Right forelimb (tissue), 1 donor: ENCODE data around the gene GPS1.
"Not testable (repeated sequence)": the region's sequence is repeated elsewhere in the genome, so short reads cannot be mapped to it uniquely, and the experiment has no call there.

Experiments
- DNase-seq: peaks from one replicate; pipeline ENCODE4 v3.0.0-alpha.2; 2018

The GPS1 gene

DNA sequence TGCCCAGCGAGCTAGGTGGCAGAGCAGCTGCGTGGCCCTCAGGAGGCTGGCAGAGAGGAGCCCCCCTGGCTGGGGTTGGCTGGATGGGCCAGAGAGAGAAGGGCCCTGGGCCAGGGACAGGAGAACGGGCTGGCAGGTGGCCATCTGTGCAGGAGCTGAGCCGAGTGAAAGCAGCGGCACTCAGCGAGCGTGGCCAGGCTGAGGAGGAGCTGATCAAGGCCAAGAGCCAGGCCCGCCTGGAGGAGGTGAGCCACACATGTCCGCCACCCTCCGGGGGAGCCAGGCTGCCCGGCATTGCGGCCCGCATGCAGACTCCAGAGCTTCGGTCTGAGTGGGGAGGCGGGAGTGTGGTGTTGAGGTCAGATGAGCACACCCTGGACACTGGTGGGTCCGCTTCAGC, 22.3 kb upstream of the GPS1 start:
- no peak for DNase-seq

DNA sequence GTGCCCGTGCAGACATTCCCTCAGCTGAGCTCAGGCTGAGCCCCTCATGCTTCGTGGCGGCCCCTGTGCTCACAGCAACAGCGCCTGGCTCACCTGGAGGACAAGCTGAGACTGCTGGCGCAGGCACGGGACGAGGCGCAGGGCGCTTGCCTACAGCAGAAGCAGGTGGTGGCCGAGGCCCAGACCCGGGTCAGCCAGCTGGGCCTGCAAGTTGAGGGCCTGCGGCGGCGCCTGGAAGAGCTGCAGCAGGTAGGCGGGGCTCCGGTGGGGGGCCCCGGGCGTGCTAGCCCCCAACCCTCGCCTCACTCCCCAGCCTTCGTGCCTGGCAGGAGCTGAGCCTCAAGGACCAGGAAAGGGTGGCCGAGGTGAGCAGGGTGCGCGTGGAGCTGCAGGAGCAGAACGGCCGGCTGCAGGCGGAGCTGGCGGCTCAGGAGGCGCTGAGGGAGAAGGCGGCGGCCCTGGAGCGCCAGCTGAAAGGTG, 21.7 kb upstream of the GPS1 start:
- no peak for DNase-seq

DNA sequence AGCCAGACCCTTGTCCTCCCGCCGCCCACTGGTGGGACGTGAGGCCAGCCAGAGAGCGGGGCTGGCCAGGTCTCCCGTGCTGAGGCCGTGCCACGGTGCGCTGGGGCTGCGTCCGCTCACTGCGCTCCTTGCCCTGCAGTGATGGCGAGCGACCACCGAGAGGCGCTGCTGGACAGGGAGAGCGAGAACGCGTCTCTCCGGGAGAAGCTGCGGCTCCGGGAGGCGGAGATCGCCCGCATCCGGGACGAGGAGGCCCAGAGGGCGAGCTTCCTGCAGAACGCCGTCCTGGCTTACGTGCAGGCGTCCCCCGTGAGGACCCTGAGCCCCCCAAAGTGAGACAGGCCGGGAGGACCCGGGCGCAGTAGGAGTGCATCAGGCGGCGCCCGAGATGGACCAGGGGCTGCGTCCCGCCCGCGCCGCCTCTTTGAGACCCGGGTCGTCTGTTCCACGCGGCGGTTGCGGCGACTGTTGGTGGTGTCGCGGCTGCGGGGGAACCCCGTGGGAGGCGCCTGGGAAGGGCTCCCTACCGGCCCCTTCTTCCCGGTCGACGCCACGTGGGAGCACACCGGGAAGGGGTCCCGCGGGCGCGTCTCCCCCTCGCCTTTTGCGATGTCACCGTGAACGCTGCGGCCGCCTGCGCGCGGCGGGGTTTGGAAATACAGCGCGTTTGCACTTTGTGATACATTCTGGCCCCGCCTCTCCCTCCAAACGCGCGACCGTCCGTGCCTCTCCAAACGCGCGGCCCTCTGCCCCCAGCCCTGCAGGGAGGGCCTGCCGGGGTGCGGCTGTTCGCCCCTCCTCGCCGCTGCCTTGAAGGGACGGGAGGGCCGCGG, 21.0 kb upstream of the GPS1 start:
- DNase-seq: peak; percentile 91

DNA sequence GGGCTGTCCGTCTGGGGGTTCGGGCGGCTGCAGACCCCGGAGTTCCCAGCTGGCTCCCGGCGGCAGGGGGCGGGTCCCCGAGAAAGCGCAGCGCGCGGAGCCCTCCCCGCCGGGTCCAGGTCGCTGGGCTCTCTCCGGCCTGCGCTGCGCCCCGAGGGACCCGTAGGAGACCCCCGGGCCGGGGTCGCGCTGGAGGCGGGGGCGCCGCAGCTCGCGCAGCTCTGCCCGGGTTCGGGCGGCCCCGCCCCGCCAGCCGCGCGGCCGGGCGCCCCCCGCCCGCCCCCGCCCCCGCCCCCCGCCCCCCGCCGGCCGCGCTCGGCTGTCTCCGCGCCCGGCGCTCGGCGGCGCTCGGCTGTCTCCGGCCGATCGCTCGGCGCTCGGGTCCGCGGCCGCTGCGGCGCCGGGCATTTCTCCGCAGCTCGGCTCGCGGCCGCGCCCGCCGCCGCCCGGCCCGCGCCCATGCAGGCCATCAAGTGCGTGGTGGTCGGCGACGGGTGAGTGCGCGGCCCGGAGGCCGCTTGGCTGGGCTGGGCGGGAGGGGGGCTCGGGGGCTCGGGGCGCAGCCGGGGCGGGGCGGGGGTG, 20.3 kb upstream of the GPS1 start, which contains the start of gene RAC3:
Gene RAC3 (plus strand): TSS at position 376 of the 582 bp plus-strand sequence. CDS start 84 bp downstream, at position 460.
- no peak for DNase-seq

DNA sequence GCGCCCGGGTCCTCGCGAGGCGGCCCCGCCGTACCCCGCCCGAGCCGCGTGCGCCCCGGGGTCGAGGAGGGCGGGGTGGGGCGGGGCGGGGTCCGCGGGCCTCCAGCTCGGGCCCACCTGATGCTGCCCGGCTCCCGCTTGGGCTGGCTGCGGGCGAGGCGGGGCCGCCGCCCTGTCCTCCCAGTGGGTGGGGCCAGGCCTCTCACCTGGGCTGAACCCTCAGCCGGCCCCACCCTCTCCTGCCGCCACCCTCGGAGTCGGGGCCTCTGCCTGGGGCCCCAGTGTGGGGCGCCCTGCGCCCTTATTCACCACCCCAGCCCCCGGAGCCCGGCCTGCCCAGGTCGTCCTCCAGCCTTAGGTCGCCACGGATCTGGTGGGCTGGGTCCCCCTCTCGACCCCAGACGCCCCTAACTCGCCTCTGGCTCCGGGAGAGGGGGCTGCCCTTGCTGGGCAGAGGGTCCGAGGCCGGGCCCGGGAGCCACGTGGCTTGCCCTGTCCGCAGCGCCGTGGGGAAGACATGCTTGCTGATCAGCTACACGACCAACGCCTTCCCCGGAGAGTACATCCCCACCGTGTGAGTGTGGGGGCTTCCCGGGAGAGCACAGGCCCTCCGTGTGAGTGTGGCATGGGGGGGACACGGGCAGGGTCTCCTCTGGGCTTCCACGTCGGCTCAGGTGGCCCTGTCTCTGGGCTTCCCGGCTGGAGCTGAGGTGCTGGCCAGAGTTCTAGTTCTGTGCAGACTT, 19.6 kb upstream of the GPS1 start:
- no peak for DNase-seq

DNA sequence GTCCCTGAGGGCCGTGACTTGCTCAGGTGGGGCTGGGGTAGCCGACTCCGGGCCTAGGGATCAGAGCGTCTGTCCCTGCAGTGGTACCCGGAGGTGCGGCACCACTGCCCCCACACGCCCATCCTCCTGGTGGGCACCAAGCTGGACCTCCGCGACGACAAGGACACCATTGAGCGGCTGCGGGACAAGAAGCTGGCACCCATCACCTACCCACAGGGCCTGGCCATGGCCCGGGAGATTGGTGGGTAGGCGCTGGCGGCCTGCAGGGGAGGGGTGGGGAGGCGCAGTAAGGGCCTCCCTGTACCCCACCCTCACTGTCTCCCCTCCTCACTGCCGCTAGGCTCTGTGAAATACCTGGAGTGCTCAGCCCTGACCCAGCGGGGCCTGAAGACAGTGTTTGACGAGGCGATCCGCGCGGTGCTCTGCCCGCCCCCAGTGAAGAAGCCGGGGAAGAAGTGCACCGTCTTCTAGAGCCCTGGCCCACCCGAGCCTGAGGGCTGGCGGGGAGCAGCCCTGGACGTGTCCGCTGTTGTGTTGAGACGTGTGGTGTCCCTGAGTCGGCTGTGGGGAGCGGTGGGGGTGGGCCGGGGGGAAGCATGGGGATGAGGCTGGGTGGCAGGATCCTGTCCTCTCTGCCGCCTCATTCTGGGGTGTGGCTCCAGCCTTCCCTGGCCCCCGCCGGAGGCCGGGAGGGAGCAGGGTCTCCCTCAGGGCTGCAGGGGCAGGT, 18.2 kb upstream of the GPS1 start:
- no peak for DNase-seq

DNA sequence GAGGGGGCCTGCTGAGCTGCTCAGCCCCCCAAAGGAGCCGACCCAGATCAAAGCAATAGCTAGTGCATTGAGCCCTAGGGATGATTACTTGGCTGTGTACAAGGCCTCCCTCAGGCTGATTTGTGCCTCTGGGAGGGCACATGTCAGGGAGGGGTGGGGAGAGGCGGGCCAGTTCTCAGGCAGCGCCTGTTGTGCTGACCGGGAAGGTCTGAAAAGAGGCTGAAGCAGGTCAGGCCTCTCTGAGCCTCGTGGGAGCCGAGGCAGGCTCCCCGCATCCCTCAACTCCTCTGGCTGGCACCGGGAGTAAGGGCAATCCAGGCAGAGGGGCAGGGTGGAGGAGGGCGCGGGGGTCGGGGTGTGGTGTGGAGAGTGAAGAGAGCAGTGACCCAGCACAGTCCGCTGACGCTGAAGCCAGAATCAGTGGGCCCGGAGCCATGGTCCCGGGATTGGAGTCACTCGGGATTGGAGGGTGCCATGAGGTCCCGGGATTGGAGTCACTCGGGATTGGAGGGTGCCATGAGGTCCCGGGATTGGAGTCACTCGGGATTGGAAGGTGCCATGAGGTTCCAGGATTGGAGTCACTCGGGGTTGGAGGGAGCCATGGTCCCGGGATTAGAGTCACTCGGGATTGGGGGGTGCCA, 17.2 kb upstream of the GPS1 start:
- no peak for DNase-seq

DNA sequence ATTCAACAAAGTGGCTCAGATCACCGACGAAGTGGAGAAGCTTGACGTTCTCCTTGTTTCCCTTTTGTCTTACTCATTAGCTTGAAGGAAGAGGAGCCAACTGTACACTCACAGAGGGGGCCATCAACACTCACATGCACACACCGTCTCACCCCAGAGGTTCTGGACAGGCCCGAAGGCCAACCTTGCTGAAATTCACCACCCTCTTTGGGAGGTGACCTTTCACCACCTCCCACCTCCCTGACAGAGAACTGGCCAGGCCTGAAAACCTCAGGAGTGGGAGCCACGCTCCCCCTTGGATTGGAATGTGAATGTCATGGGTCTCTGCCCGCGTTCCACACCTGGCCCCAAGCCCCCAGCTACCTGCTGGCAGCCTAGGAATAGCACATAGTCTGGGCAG, 16.2 kb upstream of the GPS1 start:
- no peak for DNase-seq

DNA sequence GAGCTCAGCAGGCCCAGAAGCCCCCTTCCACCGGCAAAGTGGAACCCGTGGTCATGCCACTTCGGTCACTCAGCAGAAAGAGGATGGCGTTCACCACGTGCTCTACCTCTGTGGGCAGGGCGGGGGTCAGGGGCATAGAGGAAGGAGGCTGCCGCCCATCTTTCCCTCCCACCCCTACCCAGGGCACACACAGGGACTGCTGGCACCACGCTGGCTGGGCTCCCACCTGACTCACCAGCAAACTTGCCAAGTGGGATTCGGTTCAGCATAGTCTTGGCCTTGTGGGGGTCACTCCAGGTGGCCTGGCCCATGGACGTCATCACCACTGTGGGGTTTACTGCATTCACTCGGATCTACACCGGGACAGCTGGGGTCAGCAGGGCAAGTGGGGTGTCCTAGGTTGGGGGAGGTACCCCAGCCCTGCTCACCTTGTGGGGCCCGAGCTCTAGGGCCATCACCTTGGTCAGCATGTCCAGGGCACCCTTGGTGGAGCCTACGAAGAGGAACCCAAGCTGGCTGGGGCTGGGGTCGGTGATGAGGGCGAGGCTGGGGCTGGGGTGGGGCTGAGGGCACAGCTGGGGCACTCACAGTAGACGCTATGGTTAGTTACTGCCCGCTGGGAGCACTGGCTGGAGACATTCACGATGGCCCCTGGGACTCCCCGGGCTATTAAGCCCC, 15.6 kb upstream of the GPS1 start:
- no peak for DNase-seq

DNA sequence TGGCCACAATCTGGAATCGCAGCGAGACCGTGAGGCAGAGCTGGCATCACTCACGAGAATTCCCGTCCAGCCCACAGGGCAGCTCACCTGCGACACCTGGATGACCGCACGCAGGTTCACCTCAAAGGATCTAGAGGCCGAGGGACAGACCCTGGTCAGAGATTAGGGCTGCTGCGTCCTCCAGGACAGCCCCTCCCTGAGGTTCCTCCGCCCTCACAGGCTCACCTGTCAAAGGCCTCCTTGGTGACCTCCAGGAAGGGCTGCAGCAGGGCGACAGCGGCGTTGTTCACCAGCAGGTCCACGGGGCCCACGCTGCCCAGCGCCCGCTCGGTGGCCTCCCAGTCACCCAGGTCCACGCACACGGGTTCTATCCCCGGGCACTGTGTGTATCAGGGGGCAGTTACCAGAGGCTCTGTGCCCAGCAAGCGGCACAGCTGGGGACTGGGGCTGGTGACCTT, 15.0 kb upstream of the GPS1 start:
- no peak for DNase-seq

DNA sequence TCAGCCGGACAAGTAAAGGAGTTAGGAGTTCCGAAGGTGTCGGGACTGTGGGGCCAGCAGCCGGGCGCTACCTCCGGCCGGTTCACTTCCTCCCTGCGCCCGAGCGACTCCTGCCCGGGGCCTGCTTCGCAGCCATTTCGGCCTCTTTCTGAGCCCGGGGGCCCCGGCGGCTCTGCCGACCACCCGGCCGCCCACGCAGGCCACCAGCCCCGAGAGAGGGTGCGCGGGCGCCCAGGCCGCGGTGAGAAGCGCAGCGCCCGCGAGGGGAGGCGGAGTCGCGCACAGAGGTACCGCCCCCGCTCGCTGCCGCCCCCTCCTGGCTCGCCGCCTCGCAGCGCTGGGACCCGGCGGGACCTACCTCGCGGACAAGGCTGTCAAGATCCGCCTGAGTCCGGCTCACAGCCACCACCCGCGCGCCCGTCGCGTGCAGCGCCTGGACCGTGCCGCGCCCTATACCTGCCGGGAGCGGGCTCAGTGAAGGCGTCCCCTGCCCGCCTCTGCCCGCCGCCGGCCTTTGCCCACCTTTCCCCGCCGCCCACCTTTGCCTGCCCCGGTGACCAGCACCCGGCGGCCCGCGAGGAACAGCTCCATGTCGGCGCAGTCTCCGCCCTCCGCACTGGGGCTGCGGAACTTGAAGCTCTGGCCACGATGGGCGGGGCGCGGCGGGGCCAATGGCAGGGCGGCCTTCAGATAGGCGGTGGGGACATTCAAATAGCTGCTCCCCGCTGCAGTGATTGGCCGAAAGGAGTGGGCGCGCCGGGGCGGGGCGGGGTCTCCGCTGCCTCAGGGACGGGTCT, 14.4 kb upstream of the GPS1 start, which contains the start of gene DCXR:
Gene DCXR (minus strand): TSS at position 606 of the 797 bp plus-strand sequence. CDS start 15 bp downstream, at position 591.
- peak; percentile 96 for DNase-seq

DNA sequence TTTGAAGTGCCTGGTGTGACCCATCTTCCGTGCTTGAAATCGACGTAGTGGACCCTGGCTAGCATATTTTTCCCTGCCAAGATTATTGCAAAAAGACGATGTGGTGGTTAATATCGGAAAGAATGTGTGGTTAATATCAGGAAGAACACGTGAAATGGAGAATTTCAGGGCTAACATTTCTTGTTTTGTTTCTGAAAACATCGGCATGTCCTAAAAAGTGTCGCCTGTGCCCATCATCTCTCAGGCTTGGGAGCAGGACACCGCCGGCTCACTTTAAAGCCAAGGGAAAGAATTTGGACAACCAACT, 13.9 kb upstream of the GPS1 start:
- DNase-seq: no peak

DNA sequence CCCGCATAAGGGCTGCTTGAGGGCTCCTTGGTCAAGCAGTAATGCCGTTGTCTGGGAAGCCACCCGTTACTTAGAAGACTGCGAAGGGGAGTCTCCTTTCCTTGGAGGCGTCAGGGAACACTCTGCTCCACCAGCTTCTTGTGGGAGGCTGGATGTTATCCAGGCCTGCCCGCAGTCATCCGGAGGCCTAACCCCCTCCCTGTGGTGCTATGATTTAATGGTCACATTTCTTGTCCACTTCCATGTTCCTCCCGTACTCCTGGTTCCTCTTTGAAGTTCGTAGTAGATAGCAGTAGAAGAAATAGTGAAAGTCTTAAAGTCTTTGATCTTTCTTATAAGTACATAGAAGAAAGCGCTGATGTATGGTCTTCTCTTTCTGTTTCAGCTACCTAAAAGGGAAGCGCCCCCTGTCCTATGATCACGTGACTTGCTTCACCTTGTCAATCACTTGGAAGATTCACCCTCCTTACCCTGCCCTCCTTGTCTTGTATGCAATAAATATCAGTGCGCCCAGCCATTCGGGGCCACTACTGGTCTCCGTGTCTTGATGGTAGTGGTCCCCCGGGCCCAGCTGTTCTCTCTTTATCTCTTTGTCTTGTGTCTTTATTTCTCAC, 12.8 kb upstream of the GPS1 start:
- DNase-seq: not testable (repeated sequence)

DNA sequence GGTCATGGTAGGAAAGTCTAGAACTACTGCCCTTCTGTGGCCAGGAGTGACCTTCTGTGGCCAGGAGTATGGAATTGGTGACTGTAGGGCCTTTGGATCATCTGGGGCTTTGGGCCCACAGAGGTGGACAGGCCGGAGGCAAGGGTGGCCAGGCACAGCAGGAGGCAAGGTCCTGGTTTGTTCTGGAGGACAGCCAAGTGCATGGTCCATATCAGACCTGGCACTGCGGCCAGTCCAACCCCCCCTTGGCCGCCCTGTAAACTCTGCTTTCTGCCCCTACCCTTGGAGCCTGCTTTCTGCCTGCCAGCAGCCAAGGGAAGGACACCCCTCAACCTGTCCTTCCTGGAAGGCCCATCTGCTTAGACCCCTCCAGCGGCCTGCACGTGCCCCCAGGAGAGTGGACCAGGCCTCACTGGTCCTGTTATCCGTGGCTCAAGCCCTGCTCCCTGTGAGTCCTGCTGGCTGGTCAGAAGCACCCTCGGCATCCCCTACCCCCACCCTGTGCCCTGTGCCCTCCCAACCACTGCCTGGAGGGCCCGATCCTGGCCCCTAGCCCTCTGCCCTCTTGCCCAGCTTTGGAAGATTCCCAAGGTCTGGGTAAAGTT, 11.9 kb upstream of the GPS1 start:
- DNase-seq: no peak

DNA sequence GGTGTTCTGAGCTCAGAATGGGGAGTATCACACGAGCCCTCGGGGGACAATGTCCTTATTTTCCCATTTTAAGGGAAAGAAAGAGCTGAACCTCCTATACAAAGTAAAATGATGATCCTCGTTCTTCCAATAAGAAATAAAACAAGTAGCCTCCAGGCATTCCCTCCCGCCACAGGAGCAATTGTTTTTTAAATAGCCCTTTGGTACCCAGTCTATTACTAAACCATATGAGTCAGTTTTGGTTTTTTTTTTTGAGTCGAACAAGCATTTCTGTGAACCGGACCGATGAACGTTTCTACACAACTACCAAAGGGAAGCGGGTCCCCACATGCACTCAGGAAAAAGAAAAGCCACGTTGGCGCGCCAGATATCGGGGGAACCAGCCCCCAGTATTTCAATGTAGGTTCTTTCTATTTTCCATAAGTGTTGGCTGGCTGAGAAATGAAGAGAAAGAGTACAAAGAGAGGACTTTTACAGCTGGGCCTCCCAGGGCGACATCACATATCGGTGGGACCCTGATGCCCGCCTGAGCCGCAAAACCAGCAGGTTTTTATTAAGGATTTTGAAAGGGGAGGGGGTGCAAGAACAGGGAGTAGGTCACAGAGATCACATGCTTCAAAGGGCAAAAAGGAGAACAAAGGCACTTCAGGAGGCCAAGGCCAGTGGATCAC, 10.4 kb upstream of the GPS1 start:
- no peak for DNase-seq

DNA sequence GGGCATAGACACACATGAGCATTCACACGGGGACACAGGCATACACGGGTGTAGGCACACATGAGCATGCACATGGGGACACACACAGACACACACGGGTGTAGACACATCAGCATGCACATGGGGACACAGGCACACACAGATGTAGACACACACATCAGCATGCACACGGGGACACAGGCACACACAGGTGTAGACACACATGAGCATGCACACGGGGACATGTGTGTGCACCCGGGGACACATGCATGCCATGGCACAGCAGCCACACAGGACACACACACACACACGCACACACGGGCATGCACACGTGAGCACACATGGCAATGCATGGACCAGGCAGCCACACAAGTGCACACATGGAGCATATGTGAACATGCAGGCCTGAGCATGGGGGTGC, 9.0 kb upstream of the GPS1 start:
- no peak for DNase-seq

DNA sequence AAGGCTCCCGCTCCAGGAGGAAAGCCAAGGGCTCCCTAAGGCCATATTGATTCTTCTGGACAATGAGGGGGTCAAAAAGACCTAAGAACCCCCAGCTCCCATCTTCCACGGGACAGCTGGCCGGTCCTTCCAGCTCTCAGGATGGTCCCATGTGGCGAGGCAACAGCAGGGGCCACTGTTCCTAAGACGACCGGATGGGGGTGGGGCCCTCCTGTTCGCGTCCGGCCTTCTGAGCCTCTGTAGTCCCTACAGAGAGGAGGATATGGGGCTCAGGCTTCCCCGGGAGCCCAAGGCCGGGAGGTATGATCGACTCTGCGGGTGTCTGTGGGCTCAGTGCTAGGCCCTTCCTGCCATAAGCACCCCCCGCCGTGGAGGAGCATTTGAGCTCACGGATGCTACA, 8.2 kb upstream of the GPS1 start:
- no peak for DNase-seq

DNA sequence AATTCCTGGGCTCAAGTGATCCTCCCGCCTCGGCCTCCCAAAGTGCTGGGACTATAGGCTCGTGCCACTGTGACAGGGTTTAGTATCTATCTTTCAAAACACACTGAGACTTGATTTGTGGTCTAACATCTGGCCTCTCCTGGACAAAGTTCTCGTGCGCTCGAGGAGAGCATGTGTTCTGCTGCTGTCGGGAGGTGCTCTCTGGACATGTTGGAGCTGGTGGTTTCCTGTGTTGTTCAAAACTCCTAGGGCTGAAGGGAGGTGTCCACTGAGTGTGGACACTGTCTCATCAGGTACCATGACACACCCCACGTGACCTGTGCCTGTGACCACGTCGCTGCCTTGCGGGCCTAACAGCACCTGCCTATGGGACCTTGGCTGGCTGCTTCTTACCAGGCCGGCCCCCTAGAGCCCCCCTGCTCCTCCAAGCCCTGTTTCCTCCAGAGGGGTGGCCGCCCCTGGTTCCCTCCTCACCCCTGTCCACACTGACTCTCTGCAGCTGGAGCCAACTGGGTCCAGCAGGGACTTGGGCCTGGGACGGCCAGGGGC, 5.7 kb upstream of the GPS1 start:
- DNase-seq: no peak

DNA sequence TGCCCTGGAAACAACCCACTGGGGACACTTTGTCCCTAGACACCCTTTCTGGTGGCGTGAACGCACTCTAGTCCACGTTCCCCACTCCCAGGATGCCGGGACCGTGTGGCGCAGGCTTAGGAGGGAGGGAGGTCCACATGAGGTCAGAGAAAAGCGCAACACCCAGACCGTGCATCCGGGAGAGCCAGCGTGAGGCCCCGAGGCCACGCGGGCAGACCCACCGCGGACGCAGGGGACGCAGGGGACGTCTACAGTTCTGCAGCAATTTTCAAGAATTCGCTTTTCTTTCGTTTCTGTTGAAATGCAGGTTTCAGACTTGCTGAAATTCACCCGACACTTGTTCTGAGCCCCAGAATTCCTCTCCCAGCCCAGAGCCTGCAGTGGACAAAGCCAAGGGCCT, 4.8 kb upstream of the GPS1 start:
- no peak for DNase-seq
